Naive thymus-derived CD4-positive, alpha-beta T cell (primary cell): ENCODE data around the gene PKD2L2. TPM values are rescaled to one million over a fixed set of nuclear protein-coding genes. Genes with fewer than 3 reads are reported as not detected.
A peak's percentile ranks its signal among the peaks of the same experiment; 100 is the strongest.

ENCODE experiments used
- ATAC-seq: fragments of 150-1000 bp; cut with Tn5 transposase; 2 replicates; pipeline ENCODE4 v1.10.0; 2021; ENCODE audit warnings: mild to moderate bottlenecking, moderate library complexity
- CTCF ChIA-PET: fragments of 350-600 bp; sonication (Branson Sonifier 250); formaldehyde crosslinking; loops from one replicate; lab custom pipeline; 2021; ENCODE audit warnings: antibody characterized with exemption; lab: Charles Lee
- POLR2A ChIA-PET: fragments of 350-600 bp; sonication (Branson Sonifier 250); formaldehyde crosslinking; loops from one replicate; lab custom pipeline; 2021; ENCODE audit warnings: antibody characterized with exemption, inconsistent platforms; lab: Charles Lee
- DNase-seq, 9 donors: peaks; one replicate each; pipeline versions ENCODE4 v3.0.0 to v3.0.0-alpha.2; 2020 to 2022; ENCODE audit warnings: mixed read lengths in 1 of 9
- H3K27ac ChIP-seq: one replicate; pipeline ENCODE4 v1.7.0; 2013; ENCODE audit warnings: mild to moderate bottlenecking, low read depth, low read length, moderate library complexity
- H3K27me3 ChIP-seq, 2 donors: one replicate each; pipeline ENCODE4 v1.7.0; 2013; ENCODE audit warnings: low read length in 2 of 2, mild to moderate bottlenecking in 2 of 2, moderate library complexity in 2 of 2; ENCODE audit not compliant: control insufficient read depth in 2 of 2, insufficient read depth in 2 of 2
- H3K36me3 ChIP-seq, 3 experiments: 1 replicate in 2 of 3; 2 replicates in 1 of 3; pipeline ENCODE4 v1.7.0; 2013; ENCODE audit warnings: low read length in 3 of 3, mild to moderate bottlenecking in 3 of 3, moderate library complexity in 1 of 3; ENCODE audit not compliant: insufficient read depth in 3 of 3, control insufficient read depth in 2 of 3
- H3K4me1 ChIP-seq, 2 donors: one replicate each; pipeline ENCODE4 v1.7.0; 2013; ENCODE audit warnings: low read length in 2 of 2, mild to moderate bottlenecking in 2 of 2, moderate library complexity in 1 of 2; ENCODE audit not compliant: control insufficient read depth in 2 of 2, insufficient read depth in 2 of 2
- H3K4me3 ChIP-seq: 2 replicates; pipeline ENCODE4 v1.7.0; 2013; ENCODE audit warnings: mild to moderate bottlenecking, low read length
- H3K9me3 ChIP-seq, 3 experiments: 1 replicate in 2 of 3; 2 replicates in 1 of 3; pipeline ENCODE4 v1.7.0; 2013; ENCODE audit warnings: low read length in 3 of 3; ENCODE audit not compliant: control insufficient read depth in 2 of 3
- H3K27ac Mint-ChIP-seq, 9 donors: one replicate each; pipeline ENCODE4 v1.8.0; 2020 to 2022; ENCODE audit warnings: mixed read lengths in 9 of 9, mild to moderate bottlenecking in 8 of 9, moderate library complexity in 5 of 9, inconsistent platforms in 2 of 9
- H3K27me3 Mint-ChIP-seq, 5 donors: one replicate each; pipeline ENCODE4 v1.8.0; 2021 to 2022; ENCODE audit warnings: mixed read lengths in 5 of 5, mild to moderate bottlenecking in 1 of 5
- H3K36me3 Mint-ChIP-seq, 5 donors: one replicate each; pipeline ENCODE4 v1.8.0; 2020 to 2022; ENCODE audit warnings: mixed read lengths in 5 of 5, mild to moderate bottlenecking in 3 of 5, inconsistent platforms in 1 of 5
- H3K4me1 Mint-ChIP-seq, 7 donors: one replicate each; pipeline ENCODE4 v1.8.0; 2020 to 2022; ENCODE audit warnings: mixed read lengths in 7 of 7, mild to moderate bottlenecking in 3 of 7, inconsistent platforms in 1 of 7
- H3K4me3 Mint-ChIP-seq, 10 donors: one replicate each; pipeline ENCODE4 v1.8.0; 2020 to 2022; ENCODE audit warnings: mild to moderate bottlenecking in 10 of 10, mixed read lengths in 10 of 10, moderate library complexity in 6 of 10, inconsistent platforms in 2 of 10
- H3K9me3 Mint-ChIP-seq, 11 donors: one replicate each; pipeline ENCODE4 v1.8.0; 2020 to 2022; ENCODE audit warnings: mixed read lengths in 11 of 11, mild to moderate bottlenecking in 4 of 11, inconsistent platforms in 1 of 11, moderate library complexity in 1 of 11
- intact Hi-C, 2 donors: fragments of 100-400 bp; cut with micrococcal nuclease; formaldehyde crosslinking; loops; one replicate each; pipeline ENCODE4 v1.15.1; 2023
- polyA plus RNA-seq, 2 donors: library from polyadenylated mRNA; unstranded; fragments of 300-500 nt; fragmentation: Illumina TruSeq; gene quantifications; one replicate each; pipeline ENCODE4 v1.2.3, GENCODE V29; 2021
- total RNA-seq, 6 experiments: library from RNA in 5 of 6; stranded (reverse) in 5 of 6; gene quantifications; 1 replicate in 5 of 6; 2 replicates in 1 of 6; pipeline ENCODE4 v1.2.3 and lab custom pipeline; 2021 to 2026

PKD2L2 gene
- total and polyA plus RNA-seq, 7 experiments from 2014 or later = 0.26 to 1.2 (median 0.46) TPM; not detected in 3

DNA sequence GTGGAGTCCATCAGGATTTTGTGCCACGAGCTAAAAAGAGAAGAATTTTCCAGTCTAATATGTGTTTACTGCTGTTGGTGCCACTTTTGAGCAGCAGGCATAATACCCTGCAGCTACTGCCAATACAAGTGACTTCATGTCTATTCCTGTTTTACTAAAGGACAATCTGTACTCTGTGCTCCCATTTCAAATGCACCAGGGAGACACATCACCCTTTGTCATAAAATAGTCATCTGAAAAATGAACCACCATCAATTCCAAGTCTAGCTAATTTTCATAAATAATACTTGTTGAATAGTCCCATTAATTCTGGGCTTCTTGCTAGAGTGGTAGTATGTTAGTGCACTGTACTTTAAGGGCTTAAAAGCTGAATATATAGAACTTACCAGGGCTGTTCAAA, 8.9 kb upstream of the PKD2L2 start:
- Mint-ChIP-seq H3K36me3 (peaks cover 0 to 9% (median 4%) of the 10 kb centered on the region in 5 donors), H3K4me3 (no peak overlapping the region), H3K27me3 (no peaks in the 10 kb centered on the region), H3K27ac (no peak overlapping the region), H3K9me3 (no peaks in the 10 kb centered on the region), H3K4me1 (peaks cover 0 to 4% (median 0%) of the 10 kb centered on the region in 7 donors)
- H3K9me3 ChIP-seq = no peaks in the 10 kb centered on the region
- ChIA-PET POLR2A (interaction anchor here (0.9 kb wide), 1 partner anchor 8 kb away, joined by 5 read pairs; the partner anchor contains the start of gene PKD2L2), CTCF (interaction anchor here (0.8 kb wide), 1 partner anchor 9 kb away, joined by 3 read pairs; the partner anchor contains the start of gene PKD2L2)
- H3K36me3 ChIP-seq = no peaks in the 10 kb centered on the region
- H3K27me3 ChIP-seq = no peaks in the 10 kb centered on the region
- no peak overlapping the region for H3K4me3 ChIP-seq
- H3K27ac ChIP-seq = no peak overlapping the region
- DNase-seq (no peak), ATAC-seq (no peak)
- intact Hi-C loops = no loop called here
- H3K4me1 ChIP-seq = no peaks in the 10 kb centered on the region

DNA sequence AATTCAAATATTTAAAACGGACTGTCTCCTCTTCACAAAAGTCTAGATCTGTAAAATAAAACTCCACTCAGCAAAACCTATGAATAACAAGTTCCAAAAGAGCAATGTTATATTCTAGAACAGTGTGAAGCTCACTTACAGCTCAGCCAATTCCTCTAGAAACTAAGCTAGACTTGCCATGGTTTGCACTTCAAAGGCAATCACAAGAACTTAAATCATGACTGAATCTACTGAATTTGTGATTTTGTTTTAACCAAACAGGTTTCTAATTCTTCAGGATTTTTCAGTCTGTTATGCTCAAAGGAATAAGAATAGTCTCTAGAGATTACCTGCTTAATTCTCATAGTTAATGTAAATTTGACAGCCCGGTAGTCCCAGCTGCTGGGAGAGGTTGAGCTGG, 1.4 kb upstream of the PKD2L2 start:
- no peaks in the 10 kb centered on the region for H3K9me3 Mint-ChIP-seq
- intact Hi-C loops = no loop called here
- H3K9me3 ChIP-seq = no peaks in the 10 kb centered on the region
- H3K4me3 Mint-ChIP-seq = peak overlapping the region; percentile 21 to 93 (median 86)
- POLR2A ChIA-PET = interaction anchor here (0.7 to 1.6 kb wide), 3 partner anchors 17 to 166 kb away, joined by 3 to 5 read pairs (median 4); partner anchors contain the start of gene HNRNPA0
- H3K4me3 ChIP-seq = no peak overlapping the region
- no peaks in the 10 kb centered on the region for H3K27me3 ChIP-seq
- no peak overlapping the region for H3K27ac ChIP-seq
- CTCF ChIA-PET = no interaction called here
- H3K27ac Mint-ChIP-seq = peak overlapping the region in 4 of 9 donors; percentile 12 to 96 (median 92)
- peaks cover 9 to 37% (median 25%) of the 10 kb centered on the region in 7 donors for H3K4me1 Mint-ChIP-seq
- peaks cover 0 to 4% (median 0%) of the 10 kb centered on the region in 5 donors for H3K27me3 Mint-ChIP-seq
- peaks cover 4 to 12% of the 10 kb centered on the region in 2 donors for H3K4me1 ChIP-seq
- H3K36me3 Mint-ChIP-seq = no peaks in the 10 kb centered on the region
- H3K36me3 ChIP-seq = no peaks in the 10 kb centered on the region
- ATAC-seq (no peak), DNase-seq (no peak)

DNA sequence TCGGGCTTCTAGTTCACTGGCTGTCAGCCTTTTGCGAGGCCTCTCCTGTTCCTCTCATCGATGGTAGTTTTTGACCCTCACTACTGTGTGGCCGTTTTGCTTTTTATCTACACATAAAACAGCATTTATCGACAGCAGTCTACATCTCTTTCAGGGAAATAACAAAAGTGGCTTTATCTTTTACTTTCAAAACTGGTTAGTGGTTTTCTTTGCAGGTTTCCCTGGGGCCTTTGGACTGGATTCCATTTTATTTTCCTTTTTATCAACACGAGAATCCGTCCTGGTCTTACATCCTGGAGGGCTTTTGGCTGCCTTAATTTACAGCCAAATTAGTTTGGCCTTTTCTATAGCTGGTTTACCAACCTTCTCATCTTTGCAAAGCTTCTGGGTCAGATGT, 793 bp upstream of the PKD2L2 start:
- no peak for ATAC-seq
- H3K27ac Mint-ChIP-seq = peak overlapping the region; percentile 87 to 96 (median 95)
- Histone ChIP-seq H3K4me1 (peaks cover 4 to 12% of the 10 kb centered on the region in 2 donors), H3K9me3 (no peaks in the 10 kb centered on the region), H3K27me3 (no peaks in the 10 kb centered on the region), H3K27ac (peak overlapping the region; percentile 81), H3K4me3 (peak overlapping the region; percentile 73), H3K36me3 (no peaks in the 10 kb centered on the region)
- intact Hi-C loops = no loop called here
- no peaks in the 10 kb centered on the region for H3K36me3 Mint-ChIP-seq
- DNase-seq = peak in 2 of 9 donors; percentile 1 to 12
- peak overlapping the region; percentile 85 to 95 (median 92) for H3K4me3 Mint-ChIP-seq
- peaks cover 9 to 37% (median 25%) of the 10 kb centered on the region in 7 donors for H3K4me1 Mint-ChIP-seq
- ChIA-PET POLR2A (interaction anchor here (0.7 to 1.6 kb wide), 11 partner anchors 8 to 1405 kb away, joined by 3 to 5 read pairs (median 3); partner anchors contain the start of genes HNRNPA0 and HSPA9), CTCF (interaction anchor here (0.6 kb wide), 1 partner anchor 110 kb away, joined by 3 read pairs; no protein-coding TSS in a partner anchor)
- H3K9me3 Mint-ChIP-seq = no peaks in the 10 kb centered on the region
- H3K27me3 Mint-ChIP-seq = peaks cover 0 to 4% (median 0%) of the 10 kb centered on the region in 5 donors

DNA sequence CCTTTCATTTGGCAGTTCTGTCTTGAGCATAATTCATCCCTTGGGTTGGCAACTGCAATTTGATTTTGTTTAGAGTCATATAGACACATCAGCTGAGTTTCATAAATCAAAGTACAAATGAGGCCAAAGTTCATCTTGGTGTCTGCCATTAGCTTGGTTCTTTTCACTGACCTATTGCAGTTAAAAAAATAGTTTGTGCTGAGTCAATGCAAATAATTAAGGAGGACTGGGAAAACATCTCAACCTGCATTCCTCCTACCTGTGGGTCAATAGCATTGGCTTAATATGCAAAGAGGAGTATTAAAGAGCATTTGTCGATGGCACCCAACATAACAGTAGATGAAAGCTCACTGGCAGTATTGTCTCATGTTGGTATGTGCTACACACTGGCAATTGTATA, 1.6 kb downstream of the PKD2L2 start:
- Histone ChIP-seq H3K4me3 (no peak overlapping the region), H3K9me3 (no peaks in the 10 kb centered on the region), H3K36me3 (no peaks in the 10 kb centered on the region), H3K27me3 (no peaks in the 10 kb centered on the region), H3K27ac (no peak overlapping the region), H3K4me1 (peaks cover 4 to 12% of the 10 kb centered on the region in 2 donors)
- ATAC-seq = no peak
- H3K36me3 Mint-ChIP-seq = no peaks in the 10 kb centered on the region
- DNase-seq = no peak
- peaks cover 9 to 37% (median 25%) of the 10 kb centered on the region in 7 donors for H3K4me1 Mint-ChIP-seq
- ChIA-PET POLR2A (no interaction called here), CTCF (interaction anchor here (0.6 kb wide), 1 partner anchor 260 kb away, joined by 3 read pairs; no protein-coding TSS in a partner anchor)
- peak overlapping the region in 1 of 10 donors; percentile 36 for H3K4me3 Mint-ChIP-seq
- intact Hi-C loops = no loop called here
- peaks cover 0 to 7% (median 4%) of the 10 kb centered on the region in 5 donors for H3K27me3 Mint-ChIP-seq
- no peaks in the 10 kb centered on the region for H3K9me3 Mint-ChIP-seq
- peak overlapping the region in 1 of 9 donors; percentile 96 for H3K27ac Mint-ChIP-seq

DNA sequence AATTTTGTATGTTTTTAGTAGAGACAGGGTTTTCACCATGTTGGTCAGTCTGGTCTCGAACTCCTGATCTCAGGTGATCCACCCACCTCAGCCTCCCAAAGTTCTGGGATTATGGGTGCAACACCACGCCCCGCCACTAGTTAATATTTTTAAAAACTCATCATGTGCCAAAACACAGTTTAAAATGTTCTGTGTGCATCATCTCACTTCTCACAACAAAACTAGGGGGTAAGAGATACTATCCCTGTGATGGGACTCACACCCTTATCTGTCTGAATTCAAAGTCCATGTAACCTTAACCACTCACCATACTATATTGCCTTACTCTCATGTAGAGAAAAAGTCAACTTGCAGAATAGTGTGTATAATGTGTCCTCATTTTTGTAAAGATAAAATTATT, 2.6 kb downstream of the PKD2L2 start:
- ATAC-seq = no peak
- peaks cover 7 to 30% (median 18%) of the 10 kb centered on the region in 7 donors for H3K4me1 Mint-ChIP-seq
- H3K27me3 ChIP-seq = no peaks in the 10 kb centered on the region
- no peaks in the 10 kb centered on the region for H3K9me3 ChIP-seq
- DNase-seq = peak in 2 of 9 donors; percentile 2 to 8
- ChIA-PET POLR2A (interaction anchor here (0.6 kb wide), 1 partner anchor 46 kb away, joined by 4 read pairs; no protein-coding TSS in a partner anchor), CTCF (interaction anchor here (0.6 kb wide), 1 partner anchor 161 kb away, joined by 3 read pairs; no protein-coding TSS in a partner anchor)
- H3K36me3 Mint-ChIP-seq = no peaks in the 10 kb centered on the region
- no peak overlapping the region for H3K4me3 Mint-ChIP-seq
- peak overlapping the region in 2 of 9 donors; percentile 20 to 55 for H3K27ac Mint-ChIP-seq
- H3K27me3 Mint-ChIP-seq = peaks cover 0 to 9% (median 4%) of the 10 kb centered on the region in 5 donors
- H3K4me3 ChIP-seq = no peak overlapping the region
- H3K9me3 Mint-ChIP-seq = no peaks in the 10 kb centered on the region
- H3K4me1 ChIP-seq = peaks cover 4 to 12% of the 10 kb centered on the region in 2 donors
- no peak overlapping the region for H3K27ac ChIP-seq
- H3K36me3 ChIP-seq = no peaks in the 10 kb centered on the region
- intact Hi-C loops = no loop called here

DNA sequence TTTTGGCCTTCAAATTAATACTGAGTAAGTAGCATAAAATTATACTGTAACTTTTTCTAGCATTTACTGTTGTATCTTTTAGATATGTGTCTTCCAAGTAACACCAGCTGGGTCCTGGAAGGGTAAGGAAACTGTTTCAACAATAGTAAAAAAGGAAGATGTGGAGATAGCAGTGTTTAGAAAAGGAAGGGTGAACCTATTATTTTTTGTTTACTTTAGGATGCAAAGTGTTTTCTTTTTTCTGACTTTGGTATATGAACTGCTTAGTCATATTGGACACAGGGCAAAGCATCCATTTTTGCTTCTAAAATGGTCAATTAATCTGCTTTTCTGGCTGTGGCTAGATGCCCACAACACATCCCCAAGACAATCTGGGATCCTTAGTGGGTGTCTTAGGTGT, 5.3 kb downstream of the PKD2L2 start:
- H3K36me3 Mint-ChIP-seq = no peaks in the 10 kb centered on the region
- H3K27ac Mint-ChIP-seq = no peak overlapping the region
- CTCF ChIA-PET = no interaction called here
- no peak overlapping the region for H3K4me3 ChIP-seq
- peaks cover 0 to 3% (median 0%) of the 10 kb centered on the region in 7 donors for H3K4me1 Mint-ChIP-seq
- H3K4me3 Mint-ChIP-seq = no peak overlapping the region
- H3K9me3 ChIP-seq = no peaks in the 10 kb centered on the region
- H3K27me3 Mint-ChIP-seq = peaks cover 0 to 5% (median 4%) of the 10 kb centered on the region in 5 donors
- ATAC-seq (no peak), DNase-seq (no peak)
- intact Hi-C loops = no loop called here
- H3K9me3 Mint-ChIP-seq = no peaks in the 10 kb centered on the region
- POLR2A ChIA-PET = no interaction called here
- no peaks in the 10 kb centered on the region for H3K27me3 ChIP-seq
- no peaks in the 10 kb centered on the region for H3K4me1 ChIP-seq
- H3K27ac ChIP-seq = no peak overlapping the region
- no peaks in the 10 kb centered on the region for H3K36me3 ChIP-seq
